H1 (cell line): Measurements from ENCODE around the gene NLRC5. TPM values are rescaled to one million over a fixed set of nuclear protein-coding genes. Genes with fewer than 3 reads are reported as not detected.

Experiments
- EGR1 ChIP-seq: IDR thresholded peaks from 2 replicates; pipeline ENCODE4 v1.6.1; 2011; ENCODE audit warnings: low read depth, low read length, borderline replicate concordance
- MAFK ChIP-seq: IDR thresholded peaks from 2 replicates; pipeline ENCODE4 v1.6.1; 2012; ENCODE audit warnings: low read depth, mild to moderate bottlenecking, improper control_type of control experiment, low read length
- PHF8 ChIP-seq: fragments of 200-600 bp; sonication (generic); conservative IDR thresholded peaks from 2 replicates; pipeline ENCODE4 v1.7.1; 2012; ENCODE audit warnings: low read depth, mild to moderate bottlenecking, inconsistent platforms, low read length, moderate library complexity
- SIRT6 ChIP-seq: IDR thresholded peaks from one replicate; pipeline ENCODE4 v1.7.1; 2012; ENCODE audit warnings: low read length, inconsistent platforms
- SUZ12 ChIP-seq: fragments of 200-600 bp; sonication (generic); IDR thresholded peaks from 2 replicates; pipeline ENCODE4 v1.6.1; 2012; ENCODE audit warnings: mild to moderate bottlenecking, inconsistent platforms, low read length, moderate library complexity, mixed read lengths
- TAF1 ChIP-seq: IDR thresholded peaks from 2 replicates; pipeline ENCODE4 v1.6.1; 2011; ENCODE audit warnings: mild to moderate bottlenecking, low read depth, low read length
- USF2 ChIP-seq: IDR thresholded peaks from 2 replicates; pipeline ENCODE4 v1.6.1; 2011; ENCODE audit warnings: low read length, improper control_type of control experiment
- polyA plus RNA-seq, 7 experiments: library from polyadenylated mRNA; depleted of rRNA in 3 of 7; stranded (reverse) in 5 of 7; unstranded in 2 of 7; fragments of >200 nt in 5 of 7; fragments of 200-250 nt in 2 of 7; gene quantifications; 1 replicate in 5 of 7; 2 replicates in 1 of 7; 4 replicates in 1 of 7; pipeline versions ENCODE4 v1.2.1 to v1.2.3, GENCODE V29; 2011 to 2013; ENCODE audit warnings: missing spikeins in 2 of 7, mixed read lengths in 2 of 7
- total RNA-seq: library from RNA; stranded (reverse); fragmentation: NEBNext Ultra II Directional; extraction: Animal tissue kit (Norgen Biotek cat#: 25700); gene quantifications from 2 replicates; pipeline ENCODE4 v1.2.1, GENCODE V29; 2021
- TF ChIP-seq, protein P1 (sequence below): IDR thresholded peaks from 2 replicates; pipeline ENCODE4 v1.6.1; 2012; ENCODE audit warnings: inconsistent platforms

Gene NLRC5
- total and polyA plus RNA-seq, 2 of the 8 experiments (the other 6 are each of a cell fraction or from before 2014, with no cell fraction given) = 2.2 to 3.2 TPM

DNA sequence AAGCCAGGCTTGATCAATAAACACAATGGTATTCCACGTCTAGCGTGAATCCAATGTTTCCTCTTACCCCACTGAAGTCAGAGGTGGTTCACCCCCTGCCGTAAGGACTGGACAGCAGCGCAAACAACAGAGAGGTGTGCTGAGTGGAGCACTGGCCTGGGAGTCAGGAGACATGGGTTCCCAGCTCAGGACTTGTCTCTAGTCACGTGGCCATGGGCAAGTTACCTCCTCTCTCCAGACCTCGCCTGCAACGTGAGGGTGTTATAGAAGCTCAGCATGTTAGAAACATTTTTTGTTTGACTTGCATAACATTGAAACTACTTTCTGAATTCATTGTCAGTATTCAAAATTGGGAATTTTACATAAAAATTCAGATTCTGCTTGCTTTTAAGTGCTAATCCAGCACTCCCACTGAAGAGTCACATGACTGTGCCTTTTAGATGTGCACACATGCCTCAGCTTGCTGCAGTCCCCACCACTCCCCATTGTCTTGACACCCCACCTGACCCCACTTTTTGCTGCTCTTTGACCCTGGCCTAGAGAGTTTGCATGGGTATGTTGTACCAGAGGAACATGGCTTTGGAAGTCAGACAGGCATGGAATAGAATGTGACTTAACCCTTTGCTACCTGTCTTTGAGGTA lies 94.2 kb downstream of the NLRC5 start (continued):
- no peak for TF ChIP-seq USF2
- no peak for TF ChIP-seq TAF1
- TF ChIP-seq SUZ12 = no peak
- TF ChIP-seq, protein P1, sequence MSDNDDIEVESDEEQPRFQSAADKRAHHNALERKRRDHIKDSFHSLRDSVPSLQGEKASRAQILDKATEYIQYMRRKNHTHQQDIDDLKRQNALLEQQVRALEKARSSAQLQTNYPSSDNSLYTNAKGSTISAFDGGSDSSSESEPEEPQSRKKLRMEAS = no peak
- TF ChIP-seq PHF8 = no peak
- TF ChIP-seq EGR1 = no peak
- no peak for TF ChIP-seq MAFK
- no peak for TF ChIP-seq SIRT6
